Hepatic stellate cell (primary cell): ENCODE data around the gene CDK6.

Experiments
- DNase-seq: peaks from one replicate; pipeline ENCODE4 v3.0.0; 2011; ENCODE audit warnings: low spot score

The CDK6 gene

DNA sequence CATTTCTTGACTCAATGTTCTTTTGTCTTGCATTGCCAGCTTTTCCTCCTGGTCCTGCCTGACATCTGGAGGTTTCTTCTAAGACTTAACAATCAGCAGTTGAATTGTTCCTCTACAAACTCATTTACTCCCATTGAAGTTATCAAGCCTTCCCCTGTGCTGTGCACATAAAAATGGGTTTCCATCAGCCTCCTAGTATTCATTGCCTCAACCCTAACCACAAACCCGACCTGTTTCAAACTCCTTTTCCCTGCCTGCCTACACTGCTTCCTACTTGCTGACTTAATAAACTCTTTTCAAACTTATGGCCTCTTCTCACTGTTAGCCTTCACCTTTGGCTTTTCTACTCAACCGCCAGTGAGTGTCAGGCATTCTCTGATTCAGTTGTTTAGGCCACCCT, 9.4 kb upstream of the CDK6 start:
- DNase-seq, result no peak

GRCh38 chr7:92843781-92844180, 7.4 kb upstream of the CDK6 start:
- DNase-seq, result no peak

DNA sequence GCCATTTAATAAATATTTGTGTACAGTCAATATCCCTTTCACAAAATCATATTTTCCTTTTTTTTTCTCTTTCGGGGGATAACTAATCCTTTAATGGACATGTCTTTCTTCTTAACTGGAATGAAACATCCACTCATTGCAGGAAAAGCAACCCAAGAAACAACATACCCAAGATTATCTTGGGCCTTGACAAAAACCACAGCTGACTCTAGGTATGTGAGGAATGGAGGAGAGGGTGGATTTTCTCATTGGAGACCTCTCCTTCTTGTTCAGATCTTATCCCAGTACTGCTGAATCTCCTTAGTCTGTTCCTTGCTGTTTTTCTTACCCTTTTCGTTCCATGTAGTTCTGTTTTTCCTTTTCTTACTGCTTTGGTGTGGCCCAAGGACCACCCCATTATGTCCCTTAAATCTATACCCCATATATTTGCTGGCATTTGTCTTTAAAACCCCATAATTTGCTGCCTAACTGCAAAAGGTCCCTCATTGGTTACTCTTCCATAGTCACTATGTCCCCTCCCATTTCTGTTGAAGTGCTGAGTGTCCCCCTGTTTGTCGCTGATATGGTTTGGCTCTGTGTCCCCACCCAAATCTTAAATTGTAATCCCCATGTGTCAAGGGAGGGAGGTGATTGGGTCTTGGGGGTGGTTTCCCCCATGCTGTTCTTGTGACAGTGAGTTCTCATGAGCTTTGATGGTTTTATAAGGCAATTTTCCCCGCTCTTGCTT, 6.8 kb upstream of the CDK6 start:
- peak; percentile 60 for DNase-seq

DNA sequence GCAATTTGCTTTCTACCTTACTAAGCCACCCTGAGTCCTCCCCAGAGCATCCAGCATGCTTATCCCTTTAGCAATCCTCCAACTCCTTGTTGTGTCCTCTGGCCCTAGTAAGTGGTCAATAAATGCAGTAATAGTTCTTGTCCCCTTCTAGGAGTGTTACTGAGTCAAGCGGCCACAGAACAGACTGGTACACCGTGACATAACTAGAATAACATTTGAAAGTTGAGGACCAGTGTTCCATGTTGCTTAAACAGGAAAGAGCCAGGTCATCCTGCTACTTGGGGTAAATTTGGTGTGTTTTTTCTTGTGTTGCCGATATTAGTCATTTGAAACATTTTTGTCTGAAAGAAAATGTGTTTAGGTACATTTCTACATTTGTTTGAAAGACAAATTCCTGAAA, 4.8 kb upstream of the CDK6 start:
- DNase-seq, result peak; percentile 2

GRCh38 chr7:92840316-92840715, 3.9 kb upstream of the CDK6 start:
- no peak for DNase-seq

DNA sequence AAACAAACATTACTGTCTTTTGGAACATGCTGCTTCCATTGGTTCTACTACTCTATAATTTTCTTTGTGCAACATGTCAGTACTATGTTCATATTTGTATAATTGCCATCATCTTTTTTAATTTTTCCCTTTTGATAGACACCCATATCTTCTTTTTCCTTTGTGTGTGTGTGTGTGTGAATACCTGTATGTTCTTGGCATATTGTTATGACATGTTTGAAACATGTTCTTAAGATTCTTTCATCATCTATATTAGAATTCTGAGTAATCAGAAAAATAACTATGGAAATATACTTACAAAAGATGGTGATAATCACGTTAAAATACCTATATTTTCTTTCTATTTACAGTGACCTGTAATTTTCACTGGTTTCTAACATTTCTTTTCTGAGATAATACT, 3.5 kb upstream of the CDK6 start:
- no peak for DNase-seq

DNA sequence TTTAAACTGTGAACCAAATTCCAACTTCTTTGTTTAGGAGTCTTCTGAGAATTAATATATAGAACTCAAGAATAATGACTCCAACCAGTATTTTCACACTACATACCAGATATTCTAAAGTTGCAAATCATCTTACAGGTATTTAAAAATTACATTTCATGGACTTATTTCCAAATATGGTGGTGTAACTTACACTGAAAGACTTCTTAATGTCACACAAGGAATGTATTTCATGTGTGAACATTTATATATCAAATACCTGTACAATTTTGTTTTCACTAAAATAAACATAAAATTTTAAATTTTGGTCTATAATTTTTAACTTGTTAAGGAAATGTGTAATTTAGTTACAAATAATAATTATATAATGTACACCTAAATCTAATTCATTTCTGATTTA, 2.6 kb upstream of the CDK6 start:
- DNase-seq, result no peak

DNA sequence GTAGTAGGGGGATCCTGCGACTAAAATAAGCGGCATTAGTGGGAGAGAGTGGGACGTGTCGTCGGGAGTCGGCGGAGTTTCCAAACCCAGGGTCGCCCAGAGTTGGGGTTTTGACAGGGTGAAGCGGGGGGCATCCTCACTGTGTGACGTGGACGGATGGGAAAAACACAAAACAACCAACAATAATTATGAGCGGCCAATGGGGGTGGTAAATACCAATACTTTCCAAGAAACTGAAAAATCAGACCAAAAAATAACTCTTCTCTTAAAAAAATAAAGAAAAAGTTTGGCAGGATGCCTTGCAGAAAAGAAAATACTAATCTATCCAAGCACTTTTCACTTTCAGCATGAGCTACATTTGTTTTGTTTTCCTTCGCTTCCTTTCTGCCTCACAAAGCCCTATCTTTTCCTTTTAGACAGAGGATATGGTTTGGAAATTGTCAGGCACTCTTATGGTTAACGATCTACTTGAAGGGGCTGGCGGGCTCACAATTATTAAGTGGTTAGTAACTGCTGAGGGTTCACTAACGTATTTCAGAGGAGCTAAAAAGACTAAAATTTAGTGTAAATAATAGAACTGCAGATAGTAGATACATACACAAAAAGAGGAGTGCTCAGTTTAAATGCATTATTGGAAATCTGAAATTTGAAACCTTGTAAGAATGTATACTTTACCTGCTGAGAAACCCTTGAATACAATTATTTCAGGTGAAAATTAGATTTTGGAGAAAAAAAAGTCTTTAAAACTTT, 802 bp upstream of the CDK6 start:
- DNase-seq, result no peak

GRCh38 chr7:92835851-92836488, 403 bp downstream of the CDK6 start:
- peak; percentile 31 for DNase-seq

DNA sequence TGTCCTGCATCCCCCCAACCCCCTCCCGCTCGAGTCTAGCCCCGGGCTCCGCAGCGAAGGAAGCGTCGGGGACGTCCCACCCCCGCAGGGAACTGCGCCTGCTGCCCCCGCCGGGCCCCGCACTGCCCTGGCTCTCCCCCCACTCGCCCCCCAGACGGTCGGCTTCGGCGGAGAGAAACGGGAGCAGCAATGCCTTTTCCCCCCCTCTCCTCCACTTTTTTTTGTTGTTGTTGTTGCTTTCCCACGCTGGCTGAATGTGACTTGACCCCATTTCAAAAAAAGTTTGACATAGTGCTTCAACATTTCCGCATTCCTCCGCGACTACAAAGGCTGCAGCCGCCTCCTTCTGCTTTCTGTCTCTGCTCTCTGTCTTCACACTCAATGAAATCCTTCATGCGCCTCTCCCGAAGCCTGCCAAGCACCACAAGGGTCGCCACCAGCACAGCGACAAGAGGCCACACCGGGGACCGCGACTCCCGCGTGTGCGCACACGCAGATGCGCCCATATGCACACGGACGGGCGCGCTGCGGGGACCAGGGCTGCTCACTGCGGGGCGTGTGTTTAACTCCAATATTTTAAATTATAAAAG, 1.0 kb downstream of the CDK6 start:
- peak; percentile 69 for DNase-seq

DNA sequence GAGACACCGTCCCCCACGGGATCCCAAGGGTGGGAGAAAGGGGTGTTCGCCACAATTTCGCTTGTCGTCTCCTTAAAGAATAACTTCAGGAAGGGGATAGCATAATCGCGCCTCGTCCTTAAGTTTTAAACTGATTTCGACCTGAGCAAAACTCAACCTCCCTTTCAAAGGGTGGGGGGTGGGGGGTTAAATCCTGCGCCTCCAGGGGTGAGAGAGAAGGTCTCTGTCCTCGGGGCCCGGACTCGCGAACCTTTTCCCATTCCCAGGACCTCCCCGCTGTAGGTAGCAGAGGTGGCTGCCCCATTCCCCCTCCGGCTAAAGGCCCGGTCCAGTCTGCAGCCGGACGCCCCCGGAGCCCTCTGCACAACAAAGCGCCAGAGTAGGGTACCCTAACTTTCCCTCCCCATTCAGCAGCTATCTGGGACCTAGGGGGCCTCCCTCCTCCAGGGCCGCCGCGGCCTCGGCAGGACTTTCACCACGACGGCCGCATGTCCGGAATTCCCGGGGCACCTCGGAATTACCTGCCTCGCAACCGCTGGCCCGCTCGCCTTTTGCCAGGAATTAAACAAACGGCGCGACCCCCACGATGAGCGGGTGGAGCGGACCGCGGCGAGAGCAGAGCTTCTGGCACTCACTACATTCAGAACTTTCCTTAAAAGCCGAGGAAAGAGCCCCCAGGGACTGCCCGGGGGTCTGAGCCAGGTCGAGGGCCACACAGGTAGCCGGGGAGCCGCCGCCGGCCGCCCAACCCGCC, 1.7 kb downstream of the CDK6 start:
- DNase-seq, result peak; percentile 23

- DNase-seq, result peak; percentile 67
These were observed 2.4 kb downstream of the CDK6 start for GRCh38 chr7:92833766-92834506.

DNA sequence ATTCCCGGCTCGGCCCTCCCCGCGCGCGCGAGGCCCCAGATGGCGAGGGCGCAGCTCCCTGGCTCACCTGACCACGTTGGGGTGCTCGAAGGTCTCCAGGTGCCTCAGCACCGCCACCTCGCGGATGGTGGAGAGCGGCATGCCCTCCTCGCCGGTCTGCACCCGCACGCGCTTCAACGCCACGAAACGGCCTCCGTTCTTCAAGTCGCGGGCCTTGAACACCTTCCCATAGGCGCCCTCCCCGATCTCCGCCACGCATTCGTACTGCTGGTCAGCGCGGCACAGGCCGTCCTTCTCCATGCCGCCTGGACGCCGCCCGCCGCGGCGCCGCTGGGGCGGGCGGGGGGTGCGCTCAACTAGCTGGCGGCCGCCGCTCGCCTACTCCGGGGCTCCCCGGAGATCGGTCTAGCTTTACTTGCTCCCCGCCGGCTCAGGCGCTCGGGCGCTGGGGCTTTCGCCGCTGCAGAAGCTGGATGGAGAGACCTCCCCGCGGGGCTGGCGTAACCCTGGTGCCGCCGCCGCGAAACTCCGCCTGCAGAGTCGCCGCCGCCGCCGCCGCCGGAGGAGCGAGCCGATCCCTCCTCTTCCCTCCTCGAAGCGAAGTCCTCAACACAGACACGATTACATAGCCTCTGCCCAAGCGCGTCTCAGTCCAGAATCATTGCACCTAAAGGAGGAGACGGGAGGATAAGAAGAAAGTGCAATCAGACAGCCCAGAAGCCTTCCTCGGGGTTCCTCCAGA, 3.2 kb downstream of the CDK6 start:
- peak; percentile 51 for DNase-seq

GRCh38 chr7:92832534-92833023, 3.8 kb downstream of the CDK6 start:
- DNase-seq, result no peak

DNA sequence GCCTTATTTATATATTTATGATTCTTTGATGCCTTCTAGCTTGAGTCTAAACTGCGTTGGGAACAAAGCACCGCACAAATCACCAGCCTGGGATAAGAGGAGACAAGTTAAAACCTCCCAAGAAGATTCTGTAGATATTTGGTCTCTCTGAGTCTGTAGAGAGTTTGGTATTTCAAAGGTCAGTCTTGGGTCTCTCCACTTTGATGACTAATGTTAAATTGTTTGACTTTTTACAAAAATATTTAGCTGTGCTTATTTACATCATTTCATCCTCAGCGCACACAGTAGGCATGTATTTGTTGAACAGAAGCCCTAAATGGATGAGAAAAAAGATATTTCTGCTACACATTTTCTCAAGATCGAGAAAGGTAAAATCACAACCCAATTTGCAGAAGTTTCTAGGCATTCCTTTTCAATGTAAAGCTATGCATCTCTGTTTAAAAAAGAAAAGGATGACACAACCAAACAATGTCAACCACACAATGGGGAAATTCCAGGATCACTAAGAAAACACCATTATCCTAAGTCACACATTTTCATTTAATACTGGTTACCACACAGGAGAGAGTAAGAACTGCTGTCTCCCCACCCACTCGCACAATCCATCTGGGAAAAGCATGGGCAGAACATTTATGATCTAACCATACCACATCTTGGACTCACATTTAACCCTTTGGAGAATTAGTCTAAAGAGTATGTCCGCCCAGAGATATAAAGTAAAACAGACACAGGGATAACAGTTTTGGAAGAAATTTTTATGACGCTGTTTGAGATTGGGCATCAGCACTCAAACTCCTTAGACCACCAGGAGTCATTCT, 4.4 kb downstream of the CDK6 start:
- DNase-seq, result peak; percentile 64

DNA sequence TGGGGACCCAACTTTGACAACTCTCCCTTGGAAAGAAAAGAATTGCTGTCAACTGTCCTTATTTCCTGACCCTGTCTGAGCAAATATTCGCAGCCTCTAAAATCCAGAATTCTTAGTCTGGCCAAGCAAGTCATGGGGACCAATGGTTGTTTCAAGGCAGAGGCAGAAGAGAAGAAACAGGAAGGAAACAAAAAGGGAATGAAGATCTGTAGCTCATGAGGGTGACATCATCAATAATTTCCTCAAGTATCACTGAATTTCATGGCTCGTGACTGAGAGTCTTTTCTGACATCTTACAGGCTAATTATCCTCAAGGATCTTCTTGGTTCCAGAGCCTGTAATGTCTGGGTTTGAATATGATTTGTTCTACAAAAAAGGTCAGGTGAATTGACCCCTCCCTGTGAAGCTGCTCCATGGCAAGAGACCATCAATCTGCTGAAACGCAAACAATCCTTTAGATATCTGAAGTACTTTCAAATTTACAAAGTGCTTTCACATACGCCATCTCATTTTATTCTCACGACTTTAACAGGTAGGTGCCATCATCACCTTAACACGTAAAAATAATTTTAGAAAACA, 5.8 kb downstream of the CDK6 start:
- DNase-seq, result no peak

- no peak for DNase-seq
These were observed 6.3 kb downstream of the CDK6 start for GRCh38 chr7:92830027-92830426.

GRCh38 chr7:92827464-92828120, 8.8 kb downstream of the CDK6 start:
- DNase-seq, result no peak
